ENCODE measurements around the gene FNBP1. TPM values are rescaled to one million over a fixed set of nuclear protein-coding genes. Genes with fewer than 3 reads are reported as not detected.

Gene FNBP1
- total and polyA plus RNA-seq, 2 experiments from 2014 or later, result 26.6 to 28.8 TPM

DNA sequence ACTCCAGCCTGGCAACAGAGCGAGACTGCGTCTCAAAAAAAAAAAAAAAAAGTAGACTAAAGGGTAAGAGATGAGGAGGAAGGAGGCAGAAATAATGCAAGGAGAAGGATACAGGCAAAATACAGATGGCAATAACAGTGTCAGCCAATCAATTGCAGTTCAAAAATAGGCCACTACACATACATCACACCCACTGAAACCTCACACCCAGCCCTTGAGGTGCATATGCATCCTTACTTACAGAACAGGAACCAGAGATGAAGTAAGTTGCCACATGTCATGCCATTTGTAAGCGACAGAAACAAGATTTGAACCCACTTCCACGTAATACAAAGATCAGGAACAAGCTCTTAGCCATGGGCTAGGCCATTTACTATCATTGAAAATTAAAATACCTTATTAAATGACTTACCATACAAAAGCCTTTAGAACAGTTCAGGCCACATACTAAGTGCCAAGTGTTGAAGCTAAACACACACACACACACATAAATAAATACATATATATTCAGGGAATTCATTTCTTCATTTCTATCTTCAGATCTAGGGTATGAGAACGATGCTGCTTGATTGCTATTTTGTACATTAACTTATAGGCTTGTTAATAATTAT is 98.4 kb downstream of the FNBP1 start (continued):
- no peak for TF ChIP-seq ZNF462 (CRISPR knock-in tag; IDR thresholded peaks at IDR 0.05)
- TF ChIP-seq, protein P1, sequence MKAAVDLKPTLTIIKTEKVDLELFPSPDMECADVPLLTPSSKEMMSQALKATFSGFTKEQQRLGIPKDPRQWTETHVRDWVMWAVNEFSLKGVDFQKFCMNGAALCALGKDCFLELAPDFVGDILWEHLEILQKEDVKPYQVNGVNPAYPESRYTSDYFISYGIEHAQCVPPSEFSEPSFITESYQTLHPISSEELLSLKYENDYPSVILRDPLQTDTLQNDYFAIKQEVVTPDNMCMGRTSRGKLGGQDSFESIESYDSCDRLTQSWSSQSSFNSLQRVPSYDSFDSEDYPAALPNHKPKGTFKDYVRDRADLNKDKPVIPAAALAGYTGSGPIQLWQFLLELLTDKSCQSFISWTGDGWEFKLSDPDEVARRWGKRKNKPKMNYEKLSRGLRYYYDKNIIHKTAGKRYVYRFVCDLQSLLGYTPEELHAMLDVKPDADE (IDR thresholded peaks at IDR 0.05), result no peak

GRCh38 chr9:129939431-129939830 is 103.6 kb downstream of the FNBP1 start:
- Histone ChIP-seq H3K4me2 (no peak overlapping the region; the same call in 1 of the 2 replicates), H4K20me1 (replicated peaks; ENCODE audit: insufficient read depth) (no peaks in the 10 kb centered on the region), H3K36me3 (ENCODE audit: insufficient read depth) (no peaks in the 10 kb centered on the region), H3K9me2 (ENCODE audit: insufficient read depth) (no peaks in the 10 kb centered on the region), H3K27ac (ENCODE audit: low read depth) (peak overlapping the region; percentile 21), H3K27me3 (ENCODE audit: insufficient read depth) (no peaks in the 10 kb centered on the region), H3K4me3 (no peak overlapping the region), H3K4me1 (ENCODE audit: insufficient read depth) (peaks cover 26% of the 10 kb centered on the region), H3K79me2 (replicated peaks; ENCODE audit: insufficient read depth) (no peaks in the 10 kb centered on the region), H3F3A (replicated peaks; ENCODE audit: low read depth) (no peaks in the 10 kb centered on the region; the same call in 1 of the 2 replicates), H2AFZ (no peak overlapping the region)
- DNase-seq (ENCODE audit: low spot score) (no peak), ATAC-seq (no peak)
- Mint-ChIP-seq H3K4me1 (peaks cover 26% of the 10 kb centered on the region), H3K9me3 (peaks cover 12% of the 10 kb centered on the region), H3K36me3 (ENCODE audit: low read depth) (peaks cover 33% of the 10 kb centered on the region), H3K27ac (peak overlapping the region; percentile 48), H3K4me3 (no peak overlapping the region), H3K27me3 (ENCODE audit: insufficient read depth, low read depth, poor library complexity) (peaks cover 2% of the 10 kb centered on the region)
- TF ChIP-seq ZNF114 (CRISPR knock-in tag; IDR thresholded peaks at IDR 0.05) (no peak), EZH2phosphoT487 (IDR thresholded peaks at IDR 0.05; ENCODE audit: unreplicated experiment) (no peak), CREB1 (CRISPR knock-in tag; IDR thresholded peaks at IDR 0.05; ENCODE audit: low read depth) (no peak), JUNB (IDR thresholded peaks at IDR 0.05; ENCODE audit: unreplicated experiment) (no peak), CTCF (conservative IDR thresholded peaks at IDR 0.05; ENCODE audit: low read depth in 2 of 2) (no peak)
